BJ (cell line): ENCODE data around the gene CRYBA4. TPM values are rescaled to one million over a fixed set of nuclear protein-coding genes. Genes with fewer than 3 reads are reported as not detected.

Source experiments
- CTCF ChIA-PET: fragments of 350-600 bp; formaldehyde crosslinking; extraction: SDS; loops from one replicate; lab custom pipeline; 2021; ENCODE audit warnings: antibody characterized with exemption, inconsistent platforms; lab: Yijun Ruan, JAX
- POLR2A ChIA-PET: fragments of 300-600 bp; sonication (Branson Sonifier 250); formaldehyde crosslinking; extraction: SDS; loops from one replicate; lab custom pipeline; 2021; ENCODE audit warnings: antibody characterized with exemption; lab: Charles Lee
- DNase-seq: peaks from one replicate; pipeline ENCODE4 v3.0.0-alpha.2; 2011; ENCODE audit warnings: low read depth
- H3K27me3 ChIP-seq: 2 replicates; pipeline ENCODE4 v1.6.0; 2011; ENCODE audit warnings: low read length; ENCODE audit not compliant: control insufficient read depth, insufficient read depth
- H3K36me3 ChIP-seq: 2 replicates; pipeline ENCODE4 v1.5.1; 2011; ENCODE audit warnings: low read length; ENCODE audit not compliant: control insufficient read depth, insufficient read depth
- H3K4me3 ChIP-seq: 2 replicates; pipeline ENCODE4 v1.5.1; 2011; ENCODE audit warnings: low read depth, mild to moderate bottlenecking, control low read depth, low read length
- CTCF ChIP-seq: IDR thresholded peaks from 2 replicates; pipeline ENCODE4 v1.5.1; 2011; ENCODE audit warnings: low read depth, mild to moderate bottlenecking, control low read depth, inconsistent platforms, low read length, moderate library complexity; ENCODE audit not compliant: insufficient read depth
- polyA plus RNA-seq: library from polyadenylated mRNA; depleted of rRNA; stranded (reverse); fragments of >200 nt; gene quantifications from 2 replicates; pipeline ENCODE4 v1.2.3, GENCODE V29; 2011

CRYBA4 gene
- polyA plus RNA-seq, 1 experiment: not detected

GRCh38 chr22:26615149-26615548 is 6.6 kb upstream of the CRYBA4 start:
- ChIA-PET CTCF (no interaction called here), POLR2A (no interaction called here)
- no peak overlapping the region for H3K4me3 ChIP-seq
- DNase-seq: no peak
- no peak for TF ChIP-seq CTCF
- H3K27me3 ChIP-seq: peaks cover 4% of the 10 kb centered on the region
- H3K36me3 ChIP-seq: no peaks in the 10 kb centered on the region

GRCh38 chr22:26615830-26616435 is 5.8 kb upstream of the CRYBA4 start:
- Histone ChIP-seq H3K36me3 (no peaks in the 10 kb centered on the region), H3K4me3 (no peak overlapping the region), H3K27me3 (peaks cover 4% of the 10 kb centered on the region)
- DNase-seq: no peak
- TF ChIP-seq CTCF: no peak
- ChIA-PET CTCF (no interaction called here), POLR2A (no interaction called here)

GRCh38 chr22:26616650-26617049 is 5.1 kb upstream of the CRYBA4 start:
- Histone ChIP-seq H3K4me3 (no peak overlapping the region), H3K27me3 (peaks cover 6% of the 10 kb centered on the region), H3K36me3 (no peaks in the 10 kb centered on the region)
- no peak for DNase-seq
- CTCF ChIA-PET: no interaction called here
- no peak for TF ChIP-seq CTCF
- POLR2A ChIA-PET: interaction anchor here (0.6 kb wide), 1 partner anchor 109 kb away, joined by 3 read pairs; no protein-coding TSS in a partner anchor

GRCh38 chr22:26617271-26618199 is 4.2 kb upstream of the CRYBA4 start, which contains the start of gene CRYBB1:
Gene CRYBB1, minus strand, starts transcription at chr22:26618027. Its CDS starts 1,708 bp downstream, at chr22:26616319.
- ChIA-PET POLR2A (interaction anchor here (0.6 kb wide), 1 partner anchor 110 kb away, joined by 3 read pairs; no protein-coding TSS in a partner anchor), CTCF (no interaction called here)
- no peak for TF ChIP-seq CTCF
- Histone ChIP-seq H3K27me3 (peaks cover 6% of the 10 kb centered on the region), H3K36me3 (no peaks in the 10 kb centered on the region), H3K4me3 (no peak within 1 kb of the TSS)
- peak; percentile 7 for DNase-seq

- CTCF ChIA-PET: no interaction called here
- no peak for TF ChIP-seq CTCF
- POLR2A ChIA-PET: no interaction called here
- Histone ChIP-seq H3K4me3 (no peak overlapping the region), H3K36me3 (no peaks in the 10 kb centered on the region), H3K27me3 (peaks cover 4% of the 10 kb centered on the region)
- no peak for DNase-seq
Observed at GRCh38 chr22:26618455-26618854, 3.3 kb upstream of the CRYBA4 start.
